Tibial nerve (tissue), 4 donors: Measurements from ENCODE around the gene TNXB. TPM values are rescaled to one million over a fixed set of nuclear protein-coding genes. Genes with fewer than 3 reads are reported as not detected.

Source experiments
- DNase-seq, 2 donors: peaks; one replicate each; pipeline ENCODE4 v3.0.0-alpha.2; 2019; ENCODE audit warnings: low spot score in 2 of 2
- H3K27ac ChIP-seq, 4 donors: fragments of 200-600 bp; sonication (generic) in 3 of 4; one replicate each; pipeline ENCODE4 v1.5.1; 2017 to 2019; ENCODE audit warnings: mild to moderate bottlenecking in 1 of 4
- H3K27me3 ChIP-seq, 2 donors: fragments of 200-600 bp; sonication (generic) in 1 of 2; one replicate each; pipeline versions ENCODE4 v1.5.1 to v1.6.0; 2017 to 2019
- H3K36me3 ChIP-seq, 3 donors: fragments of 200-600 bp; sonication (generic); one replicate each; pipeline ENCODE4 v1.5.1; 2018 to 2019
- H3K4me1 ChIP-seq, 4 donors: fragments of 200-600 bp; sonication (generic) in 3 of 4; one replicate each; pipeline ENCODE4 v1.5.1; 2017 to 2019
- H3K4me3 ChIP-seq, 4 donors: fragments of 200-600 bp; sonication (generic) in 3 of 4; one replicate each; pipeline ENCODE4 v1.5.1; 2017 to 2019; ENCODE audit warnings: mild to moderate bottlenecking in 1 of 4, moderate library complexity in 1 of 4
- H3K9me3 ChIP-seq, 4 donors: fragments of 200-600 bp; sonication (generic) in 3 of 4; one replicate each; pipeline ENCODE4 v1.5.1; 2017 to 2019
- CTCF ChIP-seq, 5 experiments: fragments of 200-600 bp in 3 of 5; fragments of 450-650 bp in 2 of 5; sonication (generic) in 3 of 5; IDR thresholded peaks; one replicate each; pipeline ENCODE4 v1.5.1; 2016 to 2019; ENCODE audit warnings: antibody characterized with exemption in 5 of 5, mild to moderate bottlenecking in 3 of 5, moderate library complexity in 2 of 5
- EP300 ChIP-seq, 2 donors: sonication (generic); formaldehyde crosslinking; IDR thresholded peaks; one replicate each; pipeline ENCODE4 v1.6.1; 2017; ENCODE audit warnings: antibody characterized with exemption in 2 of 2, mild to moderate bottlenecking in 1 of 2
- POLR2A ChIP-seq, 2 donors: fragments of 450-650 bp; IDR thresholded peaks; one replicate each; pipeline ENCODE4 v1.6.1; 2017; ENCODE audit warnings: antibody characterized with exemption in 2 of 2, mild to moderate bottlenecking in 2 of 2, moderate library complexity in 2 of 2
- WGBS, 2 donors: methylation state at CpG; one replicate each; pipeline ENCODE4 v1.1.5; 2018; 5-methylcytosine and 5-hydroxymethylcytosine counted together
- total RNA-seq, 4 donors: library from RNA; depleted of rRNA; stranded (reverse); fragments of >200 nt; gene quantifications; one replicate each; pipeline ENCODE4 v1.1.0, GENCODE V29; 2016

The TNXB gene
- total RNA-seq, 4 donors from 2014 or later, result 231 to 547 (median 297) TPM

DNA sequence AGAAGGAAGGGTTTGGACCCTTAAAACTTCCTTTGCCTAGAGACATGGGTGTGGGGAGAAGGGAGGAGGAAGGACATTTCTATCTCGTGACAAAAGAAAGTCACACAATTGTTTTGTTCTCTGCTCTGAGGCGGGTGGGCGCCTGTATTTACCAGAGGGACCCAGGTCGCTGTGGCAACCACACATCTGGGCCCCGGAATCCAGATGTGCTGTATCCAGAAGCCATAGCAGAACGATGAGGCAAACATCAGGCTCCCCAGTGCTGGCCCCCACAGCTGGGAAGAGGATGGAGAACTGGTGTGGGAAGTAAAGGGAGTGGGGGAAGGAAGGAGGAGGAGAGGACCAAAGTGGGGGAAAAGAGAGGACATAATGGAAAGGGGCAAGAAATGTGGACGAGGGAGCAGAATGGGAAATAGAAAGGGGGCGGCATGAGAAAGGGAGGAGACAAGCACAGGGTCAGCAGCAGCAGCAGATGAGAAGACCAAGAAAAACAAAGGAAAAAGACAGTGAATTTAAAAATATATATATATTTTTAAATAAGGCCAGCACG, 3.4 kb upstream of the TNXB start:
- TF ChIP-seq EP300 (IDR thresholded peaks at IDR 0.05) (peak in 1 of 2 donors; percentile 7), CTCF (IDR thresholded peaks at IDR 0.05) (no peak)
- 29 to 33% methylated on average over 9 of the region's 9 CpGs for WGBS, 2 donors
- peaks cover 0 to 32% (median 4%) of the 10 kb centered on the region in 3 donors for H3K36me3 ChIP-seq
- H3K27ac ChIP-seq, result peak overlapping the region; percentile 39 to 93 (median 84)
- peaks cover 0 to 76% (median 60%) of the 10 kb centered on the region in 4 donors for H3K4me1 ChIP-seq
- H3K9me3 ChIP-seq, result no peaks in the 10 kb centered on the region
- DNase-seq, result no peak
- H3K27me3 ChIP-seq, result no peaks in the 10 kb centered on the region
- no peak overlapping the region for H3K4me3 ChIP-seq

- peaks cover 0 to 23% (median 4%) of the 10 kb centered on the region in 3 donors for H3K36me3 ChIP-seq
- DNase-seq, result peak in 1 of 2 donors; percentile 54
- H3K4me1 ChIP-seq, result peaks cover 0 to 85% (median 69%) of the 10 kb centered on the region in 4 donors
- no peaks in the 10 kb centered on the region for H3K27me3 ChIP-seq
- H3K27ac ChIP-seq, result peak overlapping the region; percentile 39 to 93 (median 84)
- H3K9me3 ChIP-seq, result no peaks in the 10 kb centered on the region
- WGBS, 2 donors, result 35 to 48% methylated on average over 7 of the region's 7 CpGs
- TF ChIP-seq CTCF (IDR thresholded peaks at IDR 0.05) (no peak), POLR2A (IDR thresholded peaks at IDR 0.05) (no peak), EP300 (IDR thresholded peaks at IDR 0.05) (no peak)
- no peak overlapping the region for H3K4me3 ChIP-seq
Measured at GRCh38 chr6:32111424-32112066, 2.4 kb upstream of the TNXB start.

DNA sequence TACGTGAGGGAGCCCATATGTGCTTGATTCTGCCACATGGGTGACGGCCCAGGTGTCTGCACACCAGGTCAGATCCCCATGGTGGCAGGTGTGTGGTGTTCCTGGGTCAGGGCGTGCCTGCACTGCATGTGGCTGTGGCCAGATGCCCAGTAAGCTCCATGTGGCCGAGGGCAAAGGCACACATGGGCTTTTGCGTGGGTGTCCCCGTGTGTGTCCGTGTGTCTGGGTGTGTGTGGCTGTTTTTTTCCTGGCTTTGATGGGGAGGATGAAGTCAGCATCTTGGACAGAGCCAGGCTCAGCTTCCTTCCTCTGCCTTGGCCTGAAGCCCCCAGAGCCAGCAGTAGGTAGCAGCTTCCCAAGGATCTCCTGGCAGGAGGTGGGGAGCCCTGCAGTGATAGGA, 1.5 kb upstream of the TNXB start:
- Histone ChIP-seq H3K9me3 (no peaks in the 10 kb centered on the region), H3K27me3 (no peaks in the 10 kb centered on the region), H3K36me3 (peaks cover 0 to 14% (median 2%) of the 10 kb centered on the region in 3 donors), H3K27ac (peak overlapping the region; percentile 73 to 93 (median 84)), H3K4me1 (peaks cover 0 to 93% (median 72%) of the 10 kb centered on the region in 4 donors), H3K4me3 (no peak overlapping the region)
- DNase-seq, result no peak
- 24 to 30% methylated on average over 4 to 7 of the region's 7 CpGs for WGBS, 2 donors
- TF ChIP-seq EP300 (IDR thresholded peaks at IDR 0.05), result peak in 1 of 2 donors; percentile 41
- peak in 1 of 2 donors; percentile 11 for TF ChIP-seq POLR2A (IDR thresholded peaks at IDR 0.05)
- TF ChIP-seq CTCF (IDR thresholded peaks at IDR 0.05), result no peak

- Histone ChIP-seq H3K4me3 (peak overlapping the region in 1 of 4 donors; percentile 62), H3K4me1 (peaks cover 0 to 97% (median 72%) of the 10 kb centered on the region in 4 donors)
Measured at GRCh38 chr6:32109765-32110160, 625 bp upstream of the TNXB start.

More at GRCh38 chr6:32109765-32110160, 625 bp upstream of the TNXB start:
- DNase-seq, result no peak
- Histone ChIP-seq H3K36me3 (peaks cover 0 to 5% (median 0%) of the 10 kb centered on the region in 3 donors), H3K27me3 (no peaks in the 10 kb centered on the region), H3K9me3 (no peaks in the 10 kb centered on the region), H3K27ac (peak overlapping the region; percentile 73 to 93 (median 84))
- 38 to 45% methylated on average over 6 of the region's 6 CpGs for WGBS, 2 donors
- no peak for TF ChIP-seq POLR2A (IDR thresholded peaks at IDR 0.05)
- no peak for TF ChIP-seq CTCF (IDR thresholded peaks at IDR 0.05)
- no peak for TF ChIP-seq EP300 (IDR thresholded peaks at IDR 0.05)
